Lower lobe of right lung (tissue), 2 donors: ENCODE data around the gene ZNF222. TPM values are rescaled to one million over a fixed set of nuclear protein-coding genes. Genes with fewer than 3 reads are reported as not detected.

ENCODE experiments used
- ATAC-seq, 2 donors: fragments of 200-7000 bp; cut with Tn5 transposase; one replicate each; pipeline ENCODE4 v1.9.1; 2020 to 2022; ENCODE audit warnings: mild to moderate bottlenecking in 2 of 2, moderate library complexity in 2 of 2
- DNase-seq: peaks from one replicate; pipeline ENCODE4 v3.0.0-alpha.2; 2020
- H3K27ac ChIP-seq: fragments of 200-600 bp; one replicate; pipeline ENCODE4 v1.8.0; 2022
- H3K27me3 ChIP-seq: fragments of 200-600 bp; one replicate; pipeline ENCODE4 v1.8.0; 2022; ENCODE audit warnings: low read depth
- H3K36me3 ChIP-seq: fragments of 200-600 bp; one replicate; pipeline ENCODE4 v1.8.0; 2022; ENCODE audit warnings: mild to moderate bottlenecking
- H3K4me1 ChIP-seq: fragments of 200-600 bp; one replicate; pipeline ENCODE4 v1.8.0; 2022
- H3K4me3 ChIP-seq: fragments of 200-600 bp; one replicate; pipeline ENCODE4 v1.8.0; 2022; ENCODE audit warnings: mild to moderate bottlenecking
- H3K9me3 ChIP-seq: fragments of 200-600 bp; one replicate; pipeline ENCODE4 v1.8.0; 2022
- CTCF ChIP-seq: fragments of 200-600 bp; IDR thresholded peaks from one replicate; pipeline ENCODE4 v1.8.0; 2022; ENCODE audit warnings: antibody characterized with exemption, mild to moderate bottlenecking
- intact Hi-C: fragments of 100-400 bp; cut with DNase I; formaldehyde crosslinking; loops from one replicate; pipeline ENCODE4 v1.11.0; 2022
- long read RNA-seq: library from polyadenylated mRNA; unstranded; transcript quantifications from one replicate; pipeline ENCODE4 v2.0.0, GENCODE V29; 2021
- total RNA-seq: library from RNA; stranded (reverse); fragmentation: NEBNext Ultra II Directional; extraction: Animal tissue kit (Norgen Biotek cat#: 25700); gene quantifications from one replicate; pipeline ENCODE4 v1.2.1, GENCODE V29; 2021
- donor health status: DM: no; HTN: yes; CAD: no; lungs with severe emphysema.

Gene ZNF222
- total RNA-seq = 3.1 TPM
- long read RNA-seq, partial matches to known transcripts = 1 of 5 reads
- long read RNA-seq, other reads (novel, unspliced or antisense) = 0 of 5 reads

- peaks cover 20% of the 10 kb centered on the region for H3K9me3 ChIP-seq
- H3K4me1 ChIP-seq = peaks cover 13% of the 10 kb centered on the region
- no peak for TF ChIP-seq CTCF
- H3K4me3 ChIP-seq = peak within 1 kb of the TSS; percentile 81
- peaks cover 26% of the 10 kb centered on the region for H3K36me3 ChIP-seq
- ATAC-seq = peak; percentile 98 to 100
- H3K27me3 ChIP-seq = no peaks in the 10 kb centered on the region
- peak; percentile 89 for DNase-seq
- intact Hi-C loops = no loop called here
- H3K27ac ChIP-seq = peak within 1 kb of the TSS; percentile 57
Observed at GRCh38 chr19:44025217-44025936, at the start of gene ZNF222. TSS of gene ZNF222 (plus strand) at chr19:44025379. CDS start at chr19:44025437, 58 bp downstream.

- peaks cover 87% of the 10 kb centered on the region for H3K9me3 ChIP-seq
- no peak overlapping the region for H3K27ac ChIP-seq
- intact Hi-C loops = no loop called here
- no peak for TF ChIP-seq CTCF
- no peaks in the 10 kb centered on the region for H3K36me3 ChIP-seq
- no peak for DNase-seq
- ATAC-seq = no peak
- no peaks in the 10 kb centered on the region for H3K4me1 ChIP-seq
- H3K4me3 ChIP-seq = no peak overlapping the region
- no peaks in the 10 kb centered on the region for H3K27me3 ChIP-seq
Observed at GRCh38 chr19:43976732-43977131, 48.4 kb upstream of the ZNF222 start.

- DNase-seq (no peak), ATAC-seq (no peak)
- intact Hi-C loops = no loop called here
- peaks cover 9% of the 10 kb centered on the region for H3K4me1 ChIP-seq
- H3K27me3 ChIP-seq = no peaks in the 10 kb centered on the region
- peaks cover 33% of the 10 kb centered on the region for H3K9me3 ChIP-seq
- peaks cover 5% of the 10 kb centered on the region for H3K36me3 ChIP-seq
- H3K4me3 ChIP-seq = peak overlapping the region; percentile 73
- TF ChIP-seq CTCF = no peak
- H3K27ac ChIP-seq = no peak overlapping the region
Observed at GRCh38 chr19:43983544-43983911, 41.7 kb upstream of the ZNF222 start.

DNA sequence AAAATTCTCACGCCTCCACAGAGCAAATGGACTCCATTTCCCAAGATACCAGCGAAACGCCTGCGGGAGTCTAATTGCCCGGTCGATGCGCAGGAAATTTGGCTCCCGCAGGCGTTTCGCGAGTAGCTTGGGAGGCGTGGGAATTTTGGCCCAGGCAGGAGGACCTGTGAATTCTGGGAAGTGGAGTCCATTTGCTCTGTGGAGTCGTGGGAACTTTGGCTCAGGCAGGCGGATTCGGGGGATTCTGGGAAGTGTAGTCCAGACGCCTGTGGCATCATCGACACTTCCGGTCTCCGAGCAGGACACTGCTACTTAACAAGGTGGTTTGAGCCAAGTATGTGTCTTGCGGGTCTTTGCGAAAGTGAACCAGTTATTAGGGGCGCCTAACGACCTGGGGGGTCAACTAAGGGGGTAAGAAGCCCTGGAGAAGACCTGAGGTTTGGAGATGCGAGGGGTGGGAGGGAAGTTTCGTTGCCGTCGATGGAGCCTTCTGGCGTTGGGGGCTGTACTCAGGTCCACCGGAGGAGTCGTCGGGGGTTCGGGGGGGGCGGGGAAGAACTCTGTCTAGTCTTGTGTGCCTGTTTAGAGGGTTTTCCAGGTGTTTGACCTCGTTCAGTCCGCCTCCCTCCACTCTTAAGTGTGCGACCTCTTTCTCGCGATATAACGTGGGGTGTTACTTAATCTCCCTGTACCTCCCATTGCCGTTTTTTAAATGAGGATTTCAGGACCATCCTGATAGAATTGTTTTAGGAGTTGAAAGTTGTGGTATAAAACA lies 41.1 kb upstream of the ZNF222 start, which contains the start of gene ZNF155:
ZNF155 (plus strand) TSS at position 277 of the 775 bp plus-strand sequence. CDS start 4,356 bp downstream, outside the sequence.
- intact Hi-C loops = no loop called here
- no peak for TF ChIP-seq CTCF
- Histone ChIP-seq H3K9me3 (peaks cover 27% of the 10 kb centered on the region), H3K36me3 (peaks cover 10% of the 10 kb centered on the region), H3K27me3 (no peaks in the 10 kb centered on the region), H3K4me1 (peaks cover 9% of the 10 kb centered on the region), H3K4me3 (peak within 1 kb of the TSS; percentile 73), H3K27ac (peak within 1 kb of the TSS; percentile 77)
- peak; percentile 99 to 100 for ATAC-seq
- DNase-seq = peak; percentile 91

DNA sequence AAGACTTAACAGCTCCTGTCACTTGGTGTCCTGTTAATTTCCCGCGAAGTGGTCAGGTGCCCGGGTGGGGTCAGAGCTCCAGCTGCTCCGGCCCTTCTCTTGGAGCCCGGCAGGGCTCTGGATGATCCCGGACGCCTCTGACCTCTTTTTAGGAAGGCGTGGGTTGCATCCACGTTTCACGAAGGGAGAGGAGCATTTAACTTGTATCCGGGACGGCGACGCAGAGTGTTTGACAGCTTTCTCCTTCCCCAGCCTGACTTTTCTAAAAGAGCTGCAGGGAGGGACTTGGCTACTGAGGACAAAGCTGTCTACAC lies 40.5 kb upstream of the ZNF222 start:
- peak; percentile 43 to 57 for ATAC-seq
- intact Hi-C loops = no loop called here
- TF ChIP-seq CTCF = no peak
- Histone ChIP-seq H3K27ac (peak overlapping the region; percentile 77), H3K9me3 (peaks cover 24% of the 10 kb centered on the region), H3K36me3 (peaks cover 16% of the 10 kb centered on the region), H3K4me3 (peak overlapping the region; percentile 73), H3K4me1 (peaks cover 9% of the 10 kb centered on the region), H3K27me3 (no peaks in the 10 kb centered on the region)
- peak; percentile 52 for DNase-seq
